Right lobe of liver (tissue), 4 donors: Measurements from ENCODE around the gene PEPD.

Source experiments
- CTCF ChIP-seq, 4 donors: fragments of 200-600 bp in 3 of 4; fragments of 450-650 bp in 1 of 4; IDR thresholded peaks; one replicate each; pipeline versions ENCODE4 v1.5.1 to v1.8.0; 2016 to 2022; ENCODE audit warnings: antibody characterized with exemption in 4 of 4, mild to moderate bottlenecking in 2 of 4
- POLR2A ChIP-seq: fragments of 450-650 bp; IDR thresholded peaks from one replicate; pipeline ENCODE4 v1.6.1; 2017; ENCODE audit warnings: antibody characterized with exemption, mild to moderate bottlenecking
- donor health status: DM: no; HTN: no; CAD: no.
- donor health status: DM: no; HTN: no; CAD: no.
- donor health status: DM: no; HTN: yes; CAD: no.

GRCh38 chr19:33552191-33552927 is 30.8 kb upstream of the PEPD start:
- TF ChIP-seq CTCF (IDR thresholded peaks at IDR 0.05) (no peak), POLR2A (no peak)
